ENCODE measurements around the gene CDK14.

DNA sequence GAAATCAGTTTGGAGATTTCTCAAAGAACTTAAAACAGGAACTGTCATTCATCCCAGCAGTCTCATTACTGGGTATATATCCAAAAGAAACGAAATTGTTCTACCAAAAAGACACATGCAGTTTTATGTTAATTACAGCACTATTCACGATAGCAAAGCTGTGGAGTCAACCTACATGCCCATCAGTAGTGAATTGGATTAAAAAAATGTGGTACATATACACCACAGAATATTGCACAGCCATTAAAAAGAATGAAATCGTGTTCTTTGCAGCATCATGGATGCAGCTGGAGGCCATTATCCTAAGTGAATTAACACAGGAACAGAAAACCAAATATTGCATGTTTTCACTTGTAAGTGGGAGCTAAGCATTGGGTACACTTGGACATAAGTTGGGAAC lies 158.9 kb downstream of the CDK14 start:
- TF ChIP-seq, protein P1, sequence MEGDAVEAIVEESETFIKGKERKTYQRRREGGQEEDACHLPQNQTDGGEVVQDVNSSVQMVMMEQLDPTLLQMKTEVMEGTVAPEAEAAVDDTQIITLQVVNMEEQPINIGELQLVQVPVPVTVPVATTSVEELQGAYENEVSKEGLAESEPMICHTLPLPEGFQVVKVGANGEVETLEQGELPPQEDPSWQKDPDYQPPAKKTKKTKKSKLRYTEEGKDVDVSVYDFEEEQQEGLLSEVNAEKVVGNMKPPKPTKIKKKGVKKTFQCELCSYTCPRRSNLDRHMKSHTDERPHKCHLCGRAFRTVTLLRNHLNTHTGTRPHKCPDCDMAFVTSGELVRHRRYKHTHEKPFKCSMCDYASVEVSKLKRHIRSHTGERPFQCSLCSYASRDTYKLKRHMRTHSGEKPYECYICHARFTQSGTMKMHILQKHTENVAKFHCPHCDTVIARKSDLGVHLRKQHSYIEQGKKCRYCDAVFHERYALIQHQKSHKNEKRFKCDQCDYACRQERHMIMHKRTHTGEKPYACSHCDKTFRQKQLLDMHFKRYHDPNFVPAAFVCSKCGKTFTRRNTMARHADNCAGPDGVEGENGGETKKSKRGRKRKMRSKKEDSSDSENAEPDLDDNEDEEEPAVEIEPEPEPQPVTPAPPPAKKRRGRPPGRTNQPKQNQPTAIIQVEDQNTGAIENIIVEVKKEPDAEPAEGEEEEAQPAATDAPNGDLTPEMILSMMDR (IDR thresholded peaks at IDR 0.05): no peak
- TF ChIP-seq POLR2A (IDR thresholded peaks at IDR 0.05): no peak
